Loucy (cell line): ENCODE data around the gene NNAT.

Experiments used
- H2AFZ ChIP-seq: fragments of 200-600 bp; sonication (generic); 2 replicates; pipeline ENCODE4 v1.6.0; 2016; ENCODE audit warnings: antibody characterized with exemption, mild to moderate bottlenecking, low read length, moderate library complexity
- H3F3A ChIP-seq: fragments of 200-600 bp; 2 replicates; pipeline ENCODE4 v1.6.0; 2016; ENCODE audit warnings: antibody characterized with exemption, low read depth, mild to moderate bottlenecking
- H3K27me3 ChIP-seq: fragments of 200-600 bp; sonication (generic); 2 replicates; pipeline ENCODE4 v1.6.1; 2014; ENCODE audit warnings: low read length, mild to moderate bottlenecking; ENCODE audit not compliant: insufficient read depth, poor library complexity, severe bottlenecking
- H3K36me3 ChIP-seq: fragments of 200-600 bp; sonication (generic); 2 replicates; pipeline ENCODE4 v1.6.1; 2016; ENCODE audit warnings: low read length; ENCODE audit not compliant: insufficient read depth
- H3K4me1 ChIP-seq: fragments of 200-600 bp; sonication (generic); 2 replicates; pipeline ENCODE4 v1.5.1; 2014; ENCODE audit warnings: low read length, mild to moderate bottlenecking; ENCODE audit not compliant: insufficient read depth, poor library complexity, severe bottlenecking
- H3K4me2 ChIP-seq: fragments of 200-600 bp; sonication (generic); 2 replicates; pipeline ENCODE4 v1.6.0; 2014; ENCODE audit warnings: antibody characterized with exemption, low read length, low read depth, mild to moderate bottlenecking; ENCODE audit not compliant: poor library complexity, severe bottlenecking
- H3K4me3 ChIP-seq: fragments of 200-600 bp; sonication (generic); 2 replicates; pipeline ENCODE4 v1.5.1; 2014; ENCODE audit warnings: low read length, mild to moderate bottlenecking, mixed read lengths; ENCODE audit not compliant: poor library complexity, severe bottlenecking
- H3K79me2 ChIP-seq: fragments of 200-600 bp; sonication (generic); 2 replicates; pipeline ENCODE4 v1.6.1; 2014; ENCODE audit warnings: low read length; ENCODE audit not compliant: insufficient read depth
- H3K9ac ChIP-seq: fragments of 200-600 bp; sonication (generic); 2 replicates; pipeline ENCODE4 v1.6.0; 2014; ENCODE audit warnings: mild to moderate bottlenecking, low read depth, low read length, moderate library complexity; ENCODE audit not compliant: poor library complexity, severe bottlenecking
- H3K9me2 ChIP-seq: fragments of 200-600 bp; sonication (generic); replicated peaks from 2 replicates; pipeline ENCODE4 v1.6.1; 2016; ENCODE audit warnings: low read depth, low read length, mixed read lengths
- H3K9me3 ChIP-seq: fragments of 200-600 bp; sonication (generic); 2 replicates; pipeline ENCODE4 v1.6.1; 2014; ENCODE audit warnings: mild to moderate bottlenecking, antibody characterized with exemption, low read length, low read depth; ENCODE audit not compliant: insufficient read depth
- H4K20me1 ChIP-seq: fragments of 200-600 bp; sonication (generic); 2 replicates; pipeline ENCODE4 v1.6.0; 2014; ENCODE audit warnings: antibody characterized with exemption, low read length, mild to moderate bottlenecking; ENCODE audit not compliant: insufficient read depth, poor library complexity, severe bottlenecking
- EZH2phosphoT487 ChIP-seq: fragments of 200-600 bp; IDR thresholded peaks from 2 replicates; pipeline ENCODE4 v1.6.1; 2018; ENCODE audit warnings: antibody characterized with exemption, mild to moderate bottlenecking, moderate library complexity, borderline replicate concordance
- TF ChIP-seq, protein P1 (sequence below): fragments of 200-600 bp; sonication (generic); conservative IDR thresholded peaks from 2 replicates; pipeline ENCODE4 v1.5.1; 2014; ENCODE audit warnings: mild to moderate bottlenecking, antibody characterized with exemption, low read length

The NNAT gene

DNA sequence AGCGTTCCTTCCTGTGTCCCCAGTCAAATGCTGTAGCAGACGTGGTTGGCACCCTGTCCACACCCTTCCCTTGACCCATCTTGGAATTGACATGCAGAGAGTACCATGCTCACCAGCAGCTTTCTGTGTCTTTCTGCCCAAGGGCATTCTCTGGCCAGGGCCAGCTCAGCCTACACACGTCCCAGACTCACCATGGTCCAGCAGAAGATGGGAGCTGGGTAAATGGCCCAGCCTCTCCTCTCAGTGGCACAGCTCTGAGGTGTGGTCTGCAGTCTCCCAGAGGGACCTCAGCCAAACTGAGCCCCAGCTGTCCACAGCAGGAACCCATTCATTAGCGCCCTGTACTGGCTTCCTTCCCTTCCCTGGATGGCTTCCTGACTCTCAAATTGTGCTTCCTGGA lies 37.7 kb downstream of the NNAT start:
- Histone ChIP-seq H3K4me2 (no peak overlapping the region), H3F3A (no peaks in the 10 kb centered on the region), H3K79me2 (no peaks in the 10 kb centered on the region), H3K4me1 (no peaks in the 10 kb centered on the region), H2AFZ (no peak overlapping the region), H3K9me3 (no peaks in the 10 kb centered on the region), H3K4me3 (no peak overlapping the region), H3K9ac (no peak overlapping the region), H3K27me3 (no peaks in the 10 kb centered on the region), H3K9me2 (no peaks in the 10 kb centered on the region), H4K20me1 (no peaks in the 10 kb centered on the region), H3K36me3 (no peaks in the 10 kb centered on the region)
- TF ChIP-seq, protein P1, sequence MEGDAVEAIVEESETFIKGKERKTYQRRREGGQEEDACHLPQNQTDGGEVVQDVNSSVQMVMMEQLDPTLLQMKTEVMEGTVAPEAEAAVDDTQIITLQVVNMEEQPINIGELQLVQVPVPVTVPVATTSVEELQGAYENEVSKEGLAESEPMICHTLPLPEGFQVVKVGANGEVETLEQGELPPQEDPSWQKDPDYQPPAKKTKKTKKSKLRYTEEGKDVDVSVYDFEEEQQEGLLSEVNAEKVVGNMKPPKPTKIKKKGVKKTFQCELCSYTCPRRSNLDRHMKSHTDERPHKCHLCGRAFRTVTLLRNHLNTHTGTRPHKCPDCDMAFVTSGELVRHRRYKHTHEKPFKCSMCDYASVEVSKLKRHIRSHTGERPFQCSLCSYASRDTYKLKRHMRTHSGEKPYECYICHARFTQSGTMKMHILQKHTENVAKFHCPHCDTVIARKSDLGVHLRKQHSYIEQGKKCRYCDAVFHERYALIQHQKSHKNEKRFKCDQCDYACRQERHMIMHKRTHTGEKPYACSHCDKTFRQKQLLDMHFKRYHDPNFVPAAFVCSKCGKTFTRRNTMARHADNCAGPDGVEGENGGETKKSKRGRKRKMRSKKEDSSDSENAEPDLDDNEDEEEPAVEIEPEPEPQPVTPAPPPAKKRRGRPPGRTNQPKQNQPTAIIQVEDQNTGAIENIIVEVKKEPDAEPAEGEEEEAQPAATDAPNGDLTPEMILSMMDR = no peak
- no peak for TF ChIP-seq EZH2phosphoT487

DNA sequence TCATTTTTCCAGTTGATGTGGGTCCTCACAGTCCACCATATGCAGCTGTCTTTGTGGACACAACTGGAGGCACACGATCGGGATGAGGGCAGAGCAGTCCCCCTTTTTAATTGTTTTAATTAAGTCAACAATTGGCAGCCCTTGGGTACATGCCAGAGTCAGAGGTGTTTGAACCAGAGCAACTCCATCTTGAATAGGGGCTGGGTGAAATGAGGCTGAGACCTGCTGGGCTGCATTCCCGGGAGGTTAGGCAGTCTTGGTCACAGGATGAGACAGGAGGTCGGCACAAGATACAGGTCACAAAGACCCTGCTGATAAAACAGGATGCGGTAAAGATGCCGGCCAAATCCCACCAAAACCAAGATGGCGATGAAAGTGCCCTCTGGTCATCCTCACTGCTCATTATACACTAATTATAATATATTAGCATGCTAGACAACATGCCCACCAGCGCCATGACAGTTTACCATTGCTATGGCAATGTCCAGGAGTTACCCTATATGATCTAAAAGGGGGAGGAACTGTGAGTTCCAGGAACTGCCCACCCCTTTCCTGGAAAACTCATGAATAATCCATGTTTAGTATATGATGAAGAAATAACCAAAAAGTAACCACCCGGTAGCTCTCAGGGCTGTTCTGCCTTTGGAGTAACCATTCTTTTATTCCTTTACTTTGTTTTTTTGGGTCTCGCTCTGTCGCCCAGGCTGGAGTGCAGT lies 38.4 kb downstream of the NNAT start:
- H3K27me3 ChIP-seq = no peaks in the 10 kb centered on the region
- no peak overlapping the region for H3K4me2 ChIP-seq
- no peaks in the 10 kb centered on the region for H3K36me3 ChIP-seq

DNA sequence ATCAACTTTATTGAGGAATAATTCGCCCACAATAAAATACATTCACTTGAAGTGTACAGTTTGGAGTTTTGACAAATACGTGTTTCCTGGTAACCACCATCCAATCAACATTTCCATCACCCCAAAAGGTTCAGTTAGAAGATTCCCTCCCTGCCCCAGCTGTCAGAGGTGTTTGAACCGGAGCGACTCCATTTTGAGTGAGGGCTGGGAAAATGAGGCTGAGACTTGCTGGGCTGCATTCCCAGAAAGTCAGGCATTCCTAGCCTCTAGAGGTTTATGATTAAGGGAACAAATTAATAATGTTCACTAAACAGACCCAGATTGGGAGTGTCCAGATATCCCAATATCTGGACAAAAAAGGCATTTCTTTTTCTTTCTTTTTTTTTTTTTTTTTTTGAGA lies 39.6 kb downstream of the NNAT start:
- H3K9me3 ChIP-seq = no peaks in the 10 kb centered on the region
- TF ChIP-seq, protein P1 = no peak
- TF ChIP-seq EZH2phosphoT487 = no peak

More for the DNA sequence above, 38.4 kb downstream of the NNAT start:
- no peak overlapping the region for H3K4me3 ChIP-seq
- H4K20me1 ChIP-seq = no peaks in the 10 kb centered on the region
- H3K4me1 ChIP-seq = no peaks in the 10 kb centered on the region
- H3K9ac ChIP-seq = no peak overlapping the region
- no peaks in the 10 kb centered on the region for H3K9me2 ChIP-seq
- H3F3A ChIP-seq = no peaks in the 10 kb centered on the region
- no peaks in the 10 kb centered on the region for H3K79me2 ChIP-seq
- TF ChIP-seq EZH2phosphoT487 = no peak
- TF ChIP-seq, protein P1 = no peak
- H2AFZ ChIP-seq = no peak overlapping the region
- H3K9me3 ChIP-seq = no peaks in the 10 kb centered on the region

More for the DNA sequence above, 39.6 kb downstream of the NNAT start:
- Histone ChIP-seq H3K79me2 (no peaks in the 10 kb centered on the region), H4K20me1 (no peaks in the 10 kb centered on the region), H3K27me3 (no peaks in the 10 kb centered on the region), H3K4me1 (no peaks in the 10 kb centered on the region), H3K9me2 (no peaks in the 10 kb centered on the region), H3K4me2 (no peak overlapping the region), H3K9ac (no peak overlapping the region), H3K36me3 (no peaks in the 10 kb centered on the region), H3K4me3 (no peak overlapping the region), H2AFZ (no peak overlapping the region), H3F3A (no peaks in the 10 kb centered on the region)
